SHP77 treated with DMSO at 0.1 percent for 48 hours (cell line): ENCODE results near the gene GPR149.
"Not testable (repeated sequence)": the region's sequence is repeated elsewhere in the genome, so short reads cannot be mapped to it uniquely, and the experiment has no call there.

Experiments
- DNase-seq: peaks from one replicate; lab custom pipeline; 2025; lab: John Stamatoyannopoulos, UW

Gene GPR149

GRCh38 chr3:154430014-154430413 is at the start of gene GPR149:
Gene GPR149 (minus strand): TSS chr3:154430190. CDS start chr3:154429615, 575 bp downstream.
- DNase-seq, result no peak

- DNase-seq, result no peak
Measured at GRCh38 chr3:154473769-154474168, 43.8 kb upstream of the GPR149 start.

- no peak for DNase-seq
Measured at GRCh38 chr3:154469585-154469984, 39.6 kb upstream of the GPR149 start.

- no peak for DNase-seq
Measured at GRCh38 chr3:154464440-154465190, 34.6 kb upstream of the GPR149 start.

GRCh38 chr3:154458560-154458959 is 28.6 kb upstream of the GPR149 start:
- DNase-seq, result no peak

GRCh38 chr3:154439081-154439480 is 9.1 kb upstream of the GPR149 start:
- DNase-seq, result not testable (repeated sequence)

GRCh38 chr3:154431043-154431442 is 1.1 kb upstream of the GPR149 start:
- DNase-seq, result no peak

- no peak for DNase-seq
Measured at GRCh38 chr3:154428286-154429206, 1.4 kb downstream of the GPR149 start.

GRCh38 chr3:154427685-154428285 is 2.2 kb downstream of the GPR149 start:
- no peak for DNase-seq

- DNase-seq, result no peak
Measured at GRCh38 chr3:154422694-154423093, 7.3 kb downstream of the GPR149 start.

- no peak for DNase-seq
Measured at GRCh38 chr3:154421083-154421482, 8.9 kb downstream of the GPR149 start.

- DNase-seq, result no peak
Measured at GRCh38 chr3:154398084-154398967, 31.7 kb downstream of the GPR149 start.

GRCh38 chr3:154389861-154390260 is 40.1 kb downstream of the GPR149 start:
- DNase-seq, result no peak

GRCh38 chr3:154384479-154384878 is 45.5 kb downstream of the GPR149 start:
- DNase-seq, result no peak

GRCh38 chr3:154378311-154378710 is 51.7 kb downstream of the GPR149 start:
- DNase-seq, result no peak

- DNase-seq, result no peak
Measured at GRCh38 chr3:154367221-154367620, 62.8 kb downstream of the GPR149 start.

GRCh38 chr3:154364849-154365248 is 65.1 kb downstream of the GPR149 start:
- no peak for DNase-seq

- no peak for DNase-seq
Measured at GRCh38 chr3:154361099-154361498, 68.9 kb downstream of the GPR149 start.

GRCh38 chr3:154356009-154356408 is 74.0 kb downstream of the GPR149 start:
- DNase-seq, result no peak

GRCh38 chr3:154349223-154349622 is 80.8 kb downstream of the GPR149 start:
- DNase-seq, result no peak

GRCh38 chr3:154345422-154346122 is 84.4 kb downstream of the GPR149 start:
- no peak for DNase-seq
